HG03280 (cell line): ENCODE data around the gene PDHX.

ENCODE experiments used
- ATAC-seq: cut with Tn5 transposase; IDR thresholded peaks from one replicate; pipeline ENCODE4 v1.9.1; 2021; ENCODE audit warnings: mild to moderate bottlenecking, moderate library complexity; ENCODE audit not compliant: unreplicated experiment

The PDHX gene

DNA sequence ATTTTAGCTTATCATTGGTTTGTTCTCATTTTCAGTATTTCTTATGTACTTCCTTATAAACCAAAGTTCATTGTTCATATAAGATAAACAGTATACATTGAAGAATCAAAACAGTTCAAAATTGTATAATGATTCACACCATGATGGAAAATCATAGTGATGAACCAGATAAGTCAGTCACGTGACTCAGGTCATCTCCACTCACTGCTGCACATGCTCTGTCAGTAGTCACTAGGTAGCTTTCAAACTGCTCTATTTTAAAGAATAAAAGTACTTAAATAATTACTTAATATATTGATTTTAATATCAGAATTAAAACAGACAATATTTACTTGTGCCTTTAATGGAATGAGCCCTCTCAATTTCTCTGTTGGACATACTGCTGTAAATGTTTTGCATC is 37.5 kb downstream of the PDHX start:
- ATAC-seq = no peak

DNA sequence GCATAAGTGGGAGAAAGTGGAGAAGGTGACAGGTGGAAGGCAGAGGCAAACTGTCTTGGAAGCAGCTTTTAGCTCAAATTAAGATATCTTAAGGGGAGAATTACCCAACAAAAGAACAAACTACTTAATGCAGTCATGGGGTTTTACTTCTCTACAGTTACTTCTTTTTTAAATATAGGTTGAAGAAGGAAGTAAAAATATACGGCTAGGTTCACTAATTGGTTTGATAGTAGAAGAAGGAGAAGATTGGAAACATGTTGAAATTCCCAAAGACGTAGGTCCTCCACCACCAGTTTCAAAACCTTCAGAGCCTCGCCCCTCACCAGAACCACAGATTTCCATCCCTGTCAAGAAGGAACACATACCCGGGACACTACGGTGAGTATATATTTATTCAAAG is 40.8 kb downstream of the PDHX start:
- no peak for ATAC-seq

DNA sequence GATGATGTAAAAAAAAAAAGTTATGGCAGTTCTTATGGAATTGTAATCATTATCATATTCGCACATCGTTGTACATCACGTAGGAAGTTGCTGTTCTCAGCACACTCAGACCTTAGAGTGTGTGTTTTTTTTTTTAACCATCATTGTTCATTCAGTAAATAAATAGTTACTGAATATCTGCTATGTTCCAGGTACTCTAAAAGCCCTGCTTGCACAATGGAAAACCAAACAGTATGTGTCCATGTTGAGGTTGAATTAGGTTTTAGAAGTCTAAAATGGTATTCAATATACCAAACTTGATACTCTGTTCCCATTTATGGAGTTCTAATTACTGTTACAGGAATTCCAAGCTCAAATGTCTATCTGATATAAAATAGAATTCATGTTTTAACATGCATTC is 41.2 kb downstream of the PDHX start:
- no peak for ATAC-seq

DNA sequence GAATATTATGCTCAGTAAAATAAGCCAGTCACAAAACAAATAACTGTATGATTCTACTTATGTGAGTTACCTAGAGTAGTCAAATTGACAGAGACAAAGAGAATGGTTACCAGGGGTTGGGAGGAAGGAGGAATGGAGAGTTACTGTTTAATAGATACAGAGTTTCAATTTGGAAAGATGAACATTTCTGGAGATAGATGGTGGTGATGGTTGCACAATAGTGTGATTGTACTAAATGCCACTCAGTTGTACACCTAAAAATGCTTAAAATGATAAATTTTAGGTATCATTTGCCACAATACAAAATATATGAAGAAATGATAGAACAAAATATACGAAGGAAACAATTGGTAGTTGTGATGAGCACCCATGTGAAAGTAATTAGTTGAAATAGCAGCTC is 43.4 kb downstream of the PDHX start:
- ATAC-seq = no peak

DNA sequence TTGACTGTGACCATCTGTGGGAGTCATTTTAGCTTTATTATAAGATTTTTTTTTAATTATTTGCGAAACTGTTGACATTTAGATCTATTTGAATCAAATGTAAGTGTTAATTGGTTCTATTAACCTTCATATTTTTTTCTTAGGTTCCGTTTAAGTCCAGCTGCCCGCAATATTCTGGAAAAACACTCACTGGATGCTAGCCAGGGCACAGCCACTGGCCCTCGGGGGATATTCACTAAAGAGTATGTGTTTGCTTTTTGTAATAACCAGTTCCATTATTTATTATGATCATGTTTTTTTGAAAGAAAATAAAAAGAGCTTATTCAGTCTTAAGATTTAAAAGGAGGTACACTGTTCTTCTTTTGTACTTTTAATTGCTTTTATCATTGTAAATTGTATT is 43.9 kb downstream of the PDHX start:
- no peak for ATAC-seq

DNA sequence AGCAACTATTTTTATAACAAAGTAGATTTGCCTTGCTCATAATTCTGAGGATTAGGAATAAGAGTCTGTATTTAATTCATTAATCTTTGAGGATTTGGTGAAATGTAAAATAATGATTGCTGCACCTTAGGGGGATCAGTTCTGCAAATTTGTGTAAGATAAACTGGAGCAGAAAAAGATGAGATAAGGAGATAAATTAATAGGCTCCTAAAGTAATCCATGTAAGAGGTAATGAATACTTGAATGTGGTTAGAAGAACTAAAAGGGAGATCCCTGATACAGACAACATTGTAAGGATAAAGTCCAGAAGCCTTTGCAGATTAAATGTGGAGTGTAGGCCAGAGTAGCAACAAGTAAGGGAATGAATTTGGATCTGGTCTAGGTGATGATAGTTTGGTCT is 45.6 kb downstream of the PDHX start:
- no peak for ATAC-seq

DNA sequence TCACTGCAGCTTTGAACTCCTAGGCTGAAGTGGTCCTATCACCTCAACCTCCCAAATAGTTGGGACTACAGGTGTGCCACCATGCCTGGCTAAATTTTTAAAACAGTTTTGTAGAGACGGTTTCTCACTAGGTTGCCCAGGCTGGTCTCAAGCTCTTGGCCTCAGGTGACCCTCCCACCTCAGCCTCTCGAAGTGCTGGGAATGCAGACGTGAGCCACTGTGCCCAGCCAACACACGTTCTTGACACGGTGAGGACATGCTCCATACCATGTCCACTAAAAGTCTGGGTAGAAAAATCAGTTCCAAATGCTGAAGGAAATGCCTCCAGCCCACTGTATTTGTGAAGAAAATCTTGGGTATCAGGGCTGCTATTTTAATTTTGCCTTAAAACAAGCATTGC is 46.9 kb downstream of the PDHX start:
- no peak for ATAC-seq

DNA sequence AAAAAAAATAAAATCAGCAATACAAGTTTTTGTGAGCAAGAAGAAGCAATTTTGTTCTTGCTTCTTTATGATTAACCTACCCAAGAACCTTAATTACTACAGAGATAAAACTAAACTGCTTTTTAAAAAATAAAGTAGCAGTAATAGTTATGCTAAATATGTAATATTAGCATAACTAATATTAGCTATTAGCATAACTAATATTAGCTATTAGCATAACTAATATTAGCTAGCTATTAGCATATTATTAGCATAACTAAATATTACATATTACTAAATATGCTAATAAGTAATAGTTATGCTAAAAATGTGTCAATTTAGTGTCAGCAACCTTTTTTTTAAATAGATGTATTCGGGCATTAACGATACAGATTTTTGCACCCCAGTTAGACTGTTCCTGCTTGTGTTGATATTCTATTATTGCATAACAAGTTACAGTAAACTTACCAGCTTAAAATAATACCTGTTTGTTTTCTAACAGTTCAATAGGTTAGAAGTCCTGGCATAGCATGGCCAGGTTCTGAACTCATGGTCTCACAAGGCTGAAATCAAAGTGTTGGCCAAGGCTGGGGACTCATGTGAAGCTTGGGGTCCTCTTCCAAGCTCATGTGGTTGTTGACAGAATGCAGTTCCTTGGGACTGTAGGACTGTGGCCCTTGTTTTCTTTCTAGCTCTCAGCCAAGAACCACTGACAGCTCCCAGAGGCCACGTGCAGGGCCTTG is 48.4 kb downstream of the PDHX start:
- no peak for ATAC-seq

DNA sequence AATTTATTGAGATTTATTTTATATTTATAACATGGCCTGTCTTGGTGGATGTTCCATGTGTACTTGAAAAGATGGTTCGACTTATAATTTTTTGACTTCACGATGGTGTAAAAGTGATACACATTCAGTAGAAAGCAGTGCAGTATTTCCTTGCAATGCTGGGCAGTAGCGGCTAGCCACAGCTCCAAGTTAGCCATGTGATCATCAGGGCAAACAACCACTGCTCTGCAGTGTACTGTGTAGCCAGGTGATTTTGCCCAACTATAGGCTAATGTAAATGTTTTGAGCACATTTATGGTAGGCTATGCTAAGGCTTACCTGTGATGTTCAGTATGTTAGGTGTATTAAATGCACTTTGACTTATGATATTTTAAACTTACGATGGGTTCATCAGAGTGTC is 52.4 kb downstream of the PDHX start:
- no peak for ATAC-seq

DNA sequence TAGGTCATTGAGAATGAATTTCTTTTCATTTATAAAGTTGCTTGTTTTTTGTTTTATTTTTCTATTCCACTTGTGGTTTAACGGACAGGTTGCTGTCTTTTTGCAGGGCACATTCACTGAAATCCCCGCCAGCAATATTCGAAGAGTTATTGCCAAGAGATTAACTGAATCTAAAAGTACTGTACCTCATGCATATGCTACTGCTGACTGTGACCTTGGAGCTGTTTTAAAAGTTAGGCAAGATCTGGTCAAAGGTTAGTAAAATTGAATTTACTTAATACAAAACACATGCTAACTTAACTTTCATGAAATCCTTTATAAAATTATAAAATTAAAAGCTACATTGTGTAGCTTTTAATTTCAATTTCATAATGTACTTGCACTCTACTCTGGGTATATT is 53.6 kb downstream of the PDHX start:
- ATAC-seq = no peak

DNA sequence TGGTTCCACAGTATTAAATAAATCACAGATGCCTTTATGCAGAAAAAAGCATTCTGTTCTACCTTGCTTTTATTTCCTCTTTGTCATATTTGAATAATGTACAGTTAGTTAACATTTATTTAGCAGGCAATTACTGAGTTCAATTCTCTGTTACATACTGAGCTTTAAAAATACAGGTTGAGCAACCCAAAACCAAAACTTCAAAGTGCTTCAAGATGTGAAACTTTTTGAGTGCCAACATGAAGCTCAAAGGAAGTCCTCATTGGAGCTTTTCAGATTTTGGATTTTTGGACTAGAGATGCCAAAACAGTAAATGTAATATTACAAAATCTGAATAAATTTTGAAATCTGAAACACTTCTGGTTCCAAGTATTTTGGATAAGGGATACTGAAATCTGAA is 54.1 kb downstream of the PDHX start:
- no peak for ATAC-seq

DNA sequence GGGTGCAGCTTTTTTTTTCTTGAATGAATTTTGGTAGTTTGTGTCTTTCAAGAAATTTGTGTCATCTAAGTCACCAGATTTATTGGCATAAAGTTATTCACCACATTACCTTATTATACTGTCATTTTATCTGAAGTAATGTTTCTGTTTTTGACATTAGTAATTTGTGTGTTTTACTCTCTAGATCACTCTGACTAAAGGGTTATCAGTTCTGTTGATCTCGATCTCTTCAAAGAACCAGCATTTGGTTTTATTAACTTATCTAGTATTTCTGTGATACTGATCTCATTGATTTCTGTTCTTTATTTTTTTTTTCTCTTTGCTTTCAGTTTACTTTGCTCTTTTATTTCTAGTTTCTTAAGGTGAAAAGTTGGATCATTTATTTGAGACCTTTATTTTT is 55.5 kb downstream of the PDHX start:
- ATAC-seq = no peak

DNA sequence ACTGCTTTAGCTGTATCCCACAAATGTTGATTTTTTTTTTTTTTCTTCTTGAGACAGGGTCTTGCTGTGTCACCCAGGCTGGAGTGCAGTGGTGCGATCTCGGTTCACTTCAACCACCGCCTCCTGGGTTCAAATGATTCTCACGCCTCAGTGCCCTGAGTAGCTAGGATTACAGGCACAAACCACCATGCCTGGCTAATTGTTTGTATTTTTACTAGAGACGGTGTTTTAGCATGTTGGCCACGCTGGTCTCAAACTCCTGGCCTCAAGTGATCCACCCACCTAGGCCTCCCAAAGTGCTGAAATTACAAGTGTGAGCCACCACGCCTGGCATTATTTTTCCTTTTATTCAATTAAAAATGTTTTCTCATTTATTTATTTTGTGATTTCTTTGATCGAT is 55.9 kb downstream of the PDHX start:
- no peak for ATAC-seq

DNA sequence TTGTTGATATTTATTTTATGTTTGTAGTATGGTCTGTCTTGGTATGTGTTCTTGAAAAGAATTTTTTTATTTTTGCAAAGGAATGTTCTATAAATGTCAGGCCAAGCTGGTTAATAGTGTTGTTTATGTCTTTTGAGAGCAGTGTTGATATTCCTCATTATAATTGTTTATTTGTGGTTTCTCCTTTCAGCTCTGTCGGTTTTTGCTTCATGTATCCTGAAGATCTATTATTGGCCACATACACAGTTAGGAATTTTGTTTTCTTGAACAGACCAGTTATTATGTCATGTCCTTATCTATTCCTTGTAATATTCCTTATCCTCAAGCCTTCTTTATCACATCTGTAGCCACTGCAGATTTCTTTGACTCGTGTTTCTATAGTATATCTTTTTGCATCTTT is 56.5 kb downstream of the PDHX start:
- no peak for ATAC-seq

DNA sequence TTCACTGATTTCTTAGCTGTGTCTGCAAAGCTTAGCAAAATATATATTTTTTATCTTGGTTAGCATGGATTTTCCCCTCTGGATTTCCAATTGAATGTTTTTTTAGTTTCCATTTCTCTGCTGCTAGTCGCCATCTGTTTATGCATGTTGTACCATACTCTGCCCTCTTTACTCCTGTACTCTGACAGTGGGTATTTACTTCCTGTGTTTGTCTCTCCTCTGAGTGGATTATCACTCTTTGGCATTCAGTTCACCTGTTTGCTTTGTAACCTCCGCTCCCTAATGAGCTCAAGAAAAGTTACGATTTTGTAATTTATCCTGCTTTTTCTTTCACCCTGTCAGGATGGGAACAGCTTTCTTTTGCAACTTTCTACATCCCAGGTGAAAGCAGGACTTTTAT is 59.1 kb downstream of the PDHX start:
- ATAC-seq = no peak

DNA sequence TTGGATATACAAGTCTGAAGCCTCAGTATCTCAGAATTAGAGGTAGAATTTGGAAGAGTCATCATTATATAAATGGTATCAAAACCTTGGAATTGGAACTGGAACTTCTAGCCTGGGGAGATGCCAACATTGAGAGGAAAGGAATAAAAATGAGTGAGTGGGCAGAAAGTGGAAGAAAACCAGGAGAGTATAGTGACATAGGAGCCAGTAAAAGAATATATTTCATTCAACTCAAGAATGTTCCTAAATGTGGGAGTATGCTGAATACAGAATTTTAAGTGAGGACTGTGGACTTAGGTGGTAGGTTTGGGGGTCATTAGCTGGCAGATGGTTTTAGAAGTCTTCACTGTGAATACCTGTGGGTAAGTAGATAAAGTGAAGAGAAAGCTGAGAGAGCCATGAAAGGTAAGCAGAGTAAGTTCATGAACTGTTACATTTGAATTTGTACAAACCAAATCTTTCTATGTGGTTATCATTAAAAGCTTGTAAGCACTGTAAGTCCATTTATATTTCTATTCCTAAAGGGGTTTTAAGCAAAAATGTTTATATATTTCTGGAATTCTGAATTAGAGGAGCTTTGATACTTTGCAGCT is 60.2 kb downstream of the PDHX start:
- ATAC-seq = no peak

DNA sequence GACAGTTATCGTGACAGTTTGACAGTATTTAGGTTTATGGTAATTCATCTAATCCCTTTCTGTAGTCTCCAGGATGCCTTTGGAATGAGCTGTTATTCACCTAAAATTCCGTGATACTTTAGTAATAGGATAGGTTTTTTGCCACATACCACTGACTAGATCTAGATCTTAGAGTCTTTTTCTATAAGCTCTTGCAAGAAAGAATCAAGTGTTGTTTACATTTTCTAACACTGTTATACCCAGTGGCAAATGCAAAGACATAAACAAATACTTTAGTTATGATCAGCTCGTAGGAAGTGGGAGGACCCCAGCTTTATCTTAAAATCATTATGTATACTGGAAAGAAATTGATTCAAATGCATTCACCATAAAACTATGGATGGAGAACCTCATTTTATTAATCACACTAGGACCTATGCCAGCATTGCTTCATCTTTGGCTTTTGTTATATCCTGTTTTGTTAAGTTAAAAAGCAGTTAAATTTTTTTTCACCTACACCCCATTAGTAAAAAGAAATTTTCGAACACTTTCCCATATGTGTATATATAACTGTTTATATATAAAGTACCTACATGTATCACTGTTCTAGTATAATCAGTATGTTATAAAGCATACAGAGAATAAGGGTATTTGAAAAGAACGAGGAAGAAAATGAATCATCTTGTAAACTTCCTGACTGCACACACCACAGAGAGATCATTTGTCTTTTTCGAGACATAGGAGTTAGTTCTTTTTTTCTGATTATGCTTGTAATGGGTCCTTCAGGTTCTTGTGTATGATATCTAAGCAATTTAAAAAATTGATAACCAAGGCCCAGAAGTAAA is 60.9 kb downstream of the PDHX start:
- ATAC-seq = no peak

DNA sequence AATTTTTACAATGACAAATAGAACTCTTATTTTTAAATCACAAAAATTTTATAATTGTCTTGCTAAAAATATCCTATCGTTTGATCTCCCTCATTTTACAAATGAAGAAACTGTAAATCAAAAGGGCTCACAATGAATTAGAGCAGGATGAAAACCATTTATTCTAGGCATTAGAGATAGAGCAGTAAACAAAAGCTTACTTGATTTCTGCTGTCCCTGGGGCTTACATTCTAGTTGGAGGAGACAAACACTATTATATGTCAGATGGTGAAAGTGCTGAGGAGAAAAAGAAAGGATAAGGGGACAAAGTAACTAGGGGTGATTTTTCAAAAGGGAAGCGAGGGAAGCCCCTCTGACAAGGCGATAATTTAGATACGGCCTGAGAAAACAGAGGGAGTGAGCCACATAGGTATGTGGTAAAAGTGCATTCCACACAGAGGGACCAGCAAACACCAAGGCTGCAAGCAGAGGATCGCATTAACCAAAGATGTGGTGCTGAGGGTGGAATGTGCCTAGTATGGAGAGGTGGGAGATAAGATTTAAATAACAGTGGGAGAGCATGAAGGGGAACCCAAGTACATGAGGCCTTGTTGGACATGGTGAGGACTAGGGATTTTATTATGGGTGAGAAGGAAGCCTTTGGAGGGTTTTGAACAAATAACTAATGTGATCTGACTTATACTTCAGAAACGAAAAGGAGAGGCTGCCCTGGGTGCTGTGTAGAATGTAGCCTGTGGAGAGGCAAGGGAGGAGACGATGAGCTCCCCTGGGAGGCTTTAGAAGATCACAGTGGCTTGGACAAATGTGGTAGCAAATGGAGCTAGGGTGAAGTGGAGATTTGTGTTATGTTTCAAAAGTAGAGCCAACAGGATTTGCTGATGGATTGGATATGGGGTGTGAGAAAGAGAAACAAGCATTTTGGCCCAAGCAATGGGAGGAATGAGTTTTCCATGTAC is 62.1 kb downstream of the PDHX start:
- ATAC-seq = no peak

DNA sequence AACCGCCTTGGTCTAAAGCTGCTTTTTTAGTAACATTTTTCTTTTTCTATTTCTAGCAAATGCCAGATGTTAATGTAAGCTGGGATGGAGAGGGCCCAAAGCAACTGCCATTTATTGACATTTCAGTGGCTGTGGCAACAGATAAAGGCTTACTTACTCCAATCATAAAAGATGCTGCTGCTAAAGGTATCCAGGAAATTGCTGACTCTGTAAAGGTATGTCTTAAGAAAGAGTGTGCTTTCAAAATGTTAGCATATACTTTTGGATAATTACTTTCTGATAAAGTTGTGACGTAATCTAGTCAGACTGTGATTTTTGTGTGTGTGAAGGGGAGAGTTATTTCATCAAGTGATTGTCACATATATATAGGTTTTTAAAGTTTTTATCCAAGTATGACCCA is 68.1 kb downstream of the PDHX start:
- ATAC-seq = no peak

DNA sequence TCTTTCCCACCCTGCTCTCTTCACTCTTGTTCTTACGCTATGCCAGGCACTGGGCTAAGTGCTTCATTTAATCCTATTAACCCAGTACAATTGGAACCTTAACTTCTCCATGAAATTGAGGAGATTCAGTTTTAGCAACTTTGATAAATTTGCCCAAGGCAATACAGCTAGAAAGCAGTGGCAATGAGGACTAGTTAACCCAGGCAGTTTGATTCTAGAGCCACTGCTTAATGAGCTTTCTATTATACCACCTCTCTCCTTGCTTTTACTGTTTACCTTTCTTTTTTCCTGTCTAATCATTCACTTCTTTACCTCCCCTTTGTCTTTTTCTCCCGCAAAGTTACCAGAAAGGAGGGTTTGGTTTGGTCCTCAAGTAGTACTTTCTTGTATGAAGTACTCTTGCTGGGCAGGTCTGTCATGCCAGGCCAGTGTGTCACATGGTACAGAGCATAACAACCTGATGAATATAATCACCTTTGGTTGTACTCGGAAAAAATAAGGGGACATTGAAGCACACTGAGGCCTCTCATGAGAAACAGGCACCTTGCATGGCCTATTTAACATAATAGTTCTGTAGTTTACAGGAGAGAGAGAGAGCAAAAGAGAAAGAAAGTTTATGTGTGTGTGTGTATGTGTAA is 70.6 kb downstream of the PDHX start:
- no peak for ATAC-seq

DNA sequence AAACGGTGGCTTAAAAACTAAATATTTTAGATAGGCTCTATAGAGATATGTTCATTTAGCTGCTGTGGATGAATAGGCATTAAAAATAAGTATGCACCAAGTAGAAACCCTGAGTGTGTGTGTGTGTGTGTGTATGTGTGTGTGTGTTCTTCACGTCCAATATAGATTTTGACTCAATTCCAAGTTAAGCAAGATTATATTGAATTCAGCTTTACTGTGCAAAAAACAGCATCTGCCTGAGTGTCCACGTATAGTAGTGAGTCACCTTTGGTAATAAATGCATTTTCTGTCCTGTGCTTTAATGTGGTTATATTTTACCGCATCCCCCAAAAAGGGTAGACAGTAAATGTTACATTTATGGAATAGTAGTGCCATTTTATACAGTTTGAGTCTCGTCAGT is 71.2 kb downstream of the PDHX start:
- ATAC-seq = no peak
